HG02623 (cell line): ENCODE data around the gene SLC35D3.
"Not testable (repeated sequence)": the region's sequence is repeated elsewhere in the genome, so short reads cannot be mapped to it uniquely, and the experiment has no call there.

Experiments
- ATAC-seq: cut with Tn5 transposase; IDR thresholded peaks from one replicate; pipeline ENCODE4 v1.9.1; 2021; ENCODE audit warnings: moderate library complexity; ENCODE audit not compliant: unreplicated experiment

Gene SLC35D3

DNA sequence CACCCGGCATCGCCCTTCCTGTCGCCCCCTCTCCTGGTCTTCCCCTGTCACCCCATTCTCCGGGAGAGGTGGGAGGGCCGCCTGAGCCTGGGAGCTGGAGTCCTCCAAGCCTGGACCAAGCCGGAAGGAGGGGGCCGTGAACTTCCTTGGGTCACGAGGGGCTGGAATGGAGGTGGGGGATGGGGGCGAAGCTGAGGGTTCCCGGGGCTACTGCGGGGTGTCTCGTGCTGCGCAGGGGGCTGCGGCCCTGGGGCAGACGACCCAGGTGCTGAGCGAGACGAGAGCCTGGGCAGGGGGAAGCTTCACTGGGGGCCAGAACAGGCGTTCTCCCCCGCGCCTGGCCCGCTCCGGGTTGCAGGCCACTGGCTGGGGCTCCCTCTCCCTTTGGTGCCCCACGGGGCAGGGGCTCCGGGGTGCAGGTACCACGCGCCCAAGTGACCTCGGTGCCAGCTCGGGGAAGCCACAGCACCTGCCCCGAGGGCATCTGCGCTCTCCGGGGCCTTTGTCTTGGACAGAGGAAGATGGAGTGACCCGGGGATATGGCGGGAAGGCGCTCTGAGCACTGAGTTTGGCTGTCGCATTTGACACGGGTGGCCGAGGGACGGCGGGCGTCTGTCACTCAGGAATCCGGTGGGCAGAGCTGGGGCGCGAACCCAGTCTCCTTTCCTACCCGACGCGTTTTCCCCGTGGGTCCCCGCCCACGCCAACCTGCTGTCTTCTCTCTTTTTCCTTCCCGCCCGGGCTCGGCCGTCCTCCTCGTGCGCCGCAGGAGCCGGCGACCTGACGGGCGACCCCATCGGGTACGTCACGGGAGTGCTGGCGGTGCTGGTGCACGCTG is 1.2 kb downstream of the SLC35D3 start:
- no peak for ATAC-seq

DNA sequence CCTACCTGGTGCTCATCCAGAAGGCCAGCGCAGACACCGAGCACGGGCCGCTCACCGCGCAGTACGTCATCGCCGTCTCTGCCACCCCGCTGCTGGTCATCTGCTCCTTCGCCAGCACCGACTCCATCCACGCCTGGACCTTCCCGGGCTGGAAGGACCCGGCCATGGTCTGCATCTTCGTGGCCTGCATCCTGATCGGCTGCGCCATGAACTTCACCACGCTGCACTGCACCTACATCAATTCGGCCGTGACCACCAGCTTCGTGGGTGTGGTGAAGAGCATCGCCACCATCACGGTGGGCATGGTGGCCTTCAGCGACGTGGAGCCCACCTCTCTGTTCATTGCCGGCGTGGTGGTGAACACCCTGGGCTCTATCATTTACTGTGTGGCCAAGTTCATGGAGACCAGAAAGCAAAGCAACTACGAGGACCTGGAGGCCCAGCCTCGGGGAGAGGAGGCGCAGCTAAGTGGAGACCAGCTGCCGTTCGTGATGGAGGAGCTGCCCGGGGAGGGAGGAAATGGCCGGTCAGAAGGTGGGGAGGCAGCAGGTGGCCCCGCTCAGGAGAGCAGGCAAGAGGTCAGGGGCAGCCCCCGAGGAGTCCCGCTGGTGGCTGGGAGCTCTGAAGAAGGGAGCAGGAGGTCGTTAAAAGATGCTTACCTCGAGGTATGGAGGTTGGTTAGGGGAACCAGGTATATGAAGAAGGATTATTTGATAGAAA is 2.0 kb downstream of the SLC35D3 start:
- no peak for ATAC-seq

DNA sequence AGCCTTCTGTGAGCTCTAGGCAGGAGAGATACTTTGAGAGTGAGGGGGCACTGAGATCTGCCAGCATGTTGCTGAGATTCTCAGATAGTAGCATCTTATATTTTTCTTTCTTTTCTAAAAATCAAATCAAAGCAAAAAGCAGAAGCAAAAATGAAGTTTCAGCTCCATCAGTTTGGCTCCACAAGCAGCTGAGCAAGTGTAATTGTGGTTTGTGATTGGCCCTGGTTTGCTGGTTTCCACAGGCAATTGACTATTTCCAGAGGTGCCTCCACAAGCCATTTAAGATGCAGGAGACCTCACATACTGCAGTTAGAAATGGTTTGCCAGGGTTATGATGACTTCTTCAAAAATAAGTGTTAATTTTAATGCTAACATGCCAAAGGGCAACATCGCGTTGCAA is 4.3 kb downstream of the SLC35D3 start:
- no peak for ATAC-seq

DNA sequence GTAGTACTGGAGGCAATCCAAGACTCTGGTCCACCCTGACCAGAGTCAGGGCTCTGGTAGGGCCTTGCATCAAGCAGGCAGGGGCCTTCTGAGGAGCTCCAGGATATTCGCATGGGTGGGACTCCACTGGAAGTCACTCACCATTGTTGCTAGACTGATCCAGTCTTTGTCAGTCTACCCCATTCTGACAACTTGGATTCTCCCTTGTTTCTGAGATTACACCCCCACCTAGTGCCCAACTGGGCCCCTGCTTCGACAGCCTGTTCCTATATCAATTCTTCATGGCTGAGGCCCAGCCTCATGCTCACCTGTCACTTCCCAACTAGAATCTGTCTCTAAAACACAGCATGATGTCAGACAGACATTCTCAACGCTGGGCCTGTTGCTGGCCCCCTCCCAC is 5.2 kb downstream of the SLC35D3 start:
- ATAC-seq: no peak

DNA sequence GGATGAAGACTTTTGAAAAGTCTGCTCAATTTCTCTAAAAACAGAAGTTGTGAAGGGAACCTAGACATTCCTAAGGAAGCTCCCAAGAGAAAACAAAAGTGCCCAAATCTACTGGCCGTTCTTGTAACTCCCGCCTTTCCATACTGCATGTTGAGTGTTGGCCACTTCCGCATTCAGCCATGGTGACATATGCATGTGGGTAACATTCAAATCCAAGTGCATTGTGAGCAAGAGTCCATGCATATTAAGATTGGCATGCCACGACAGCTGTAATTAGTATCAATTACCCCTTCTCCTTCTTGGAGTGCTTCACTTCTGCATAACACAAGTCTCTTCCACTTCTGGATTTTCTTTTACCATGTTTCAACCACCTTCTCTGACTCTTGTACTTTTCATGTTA is 8.4 kb downstream of the SLC35D3 start:
- ATAC-seq: no peak

DNA sequence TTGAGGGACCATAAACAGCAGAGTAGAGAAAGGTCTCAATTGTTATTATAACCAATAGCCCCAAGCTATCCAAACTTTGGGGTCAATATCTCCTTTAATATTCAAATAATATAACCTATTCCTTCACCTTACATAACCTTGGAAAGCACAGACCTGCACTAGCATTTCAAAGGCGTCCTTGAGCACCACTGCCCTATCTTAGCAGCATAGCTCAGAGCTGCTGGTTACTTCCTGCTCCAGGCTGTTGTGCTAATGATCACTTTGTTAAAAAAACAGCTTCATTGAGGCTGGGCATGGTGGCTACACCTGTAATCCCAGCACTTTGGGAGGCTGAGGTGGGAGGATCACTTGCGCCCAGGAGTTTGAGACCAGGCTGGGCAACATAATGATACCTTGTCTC is 10.5 kb downstream of the SLC35D3 start:
- ATAC-seq: no peak

DNA sequence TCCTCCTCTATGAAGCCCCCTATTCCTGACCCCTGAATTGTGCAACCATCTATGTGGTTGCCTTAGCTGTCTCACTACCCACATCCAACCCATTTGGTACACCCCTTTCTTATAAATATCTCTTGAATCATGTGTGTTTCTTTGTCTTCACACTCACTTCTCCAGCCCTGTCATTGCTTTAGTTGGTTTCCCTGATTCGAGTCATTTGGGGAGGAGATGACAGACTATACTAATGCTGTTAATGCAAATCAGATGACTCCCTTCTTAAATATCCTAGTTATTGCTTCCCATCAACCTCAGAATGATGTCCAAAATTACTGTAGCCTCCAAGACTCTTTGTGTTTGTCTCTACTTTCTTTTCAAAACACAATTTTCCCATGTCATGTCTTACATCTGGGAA is 23.0 kb downstream of the SLC35D3 start:
- no peak for ATAC-seq

DNA sequence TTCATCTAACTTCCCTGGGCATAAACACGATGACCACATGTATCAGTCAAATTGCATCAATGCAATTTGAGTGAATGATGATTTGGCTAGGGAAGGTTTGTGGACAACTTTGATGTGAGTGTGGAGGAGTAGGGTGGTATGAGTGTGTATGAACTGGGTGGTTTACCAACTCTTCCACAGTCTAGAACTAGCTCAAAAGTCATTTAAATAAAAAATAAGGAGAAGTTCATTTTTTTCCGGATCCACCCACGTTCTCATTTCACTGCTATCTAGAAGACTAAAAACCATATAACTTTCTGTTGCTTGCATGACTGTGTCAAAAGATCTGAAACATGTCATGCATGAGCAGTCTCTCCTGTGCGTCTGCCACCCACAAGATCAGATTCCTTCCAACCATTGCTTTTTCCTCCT is 23.6 kb downstream of the SLC35D3 start:
- ATAC-seq: no peak

DNA sequence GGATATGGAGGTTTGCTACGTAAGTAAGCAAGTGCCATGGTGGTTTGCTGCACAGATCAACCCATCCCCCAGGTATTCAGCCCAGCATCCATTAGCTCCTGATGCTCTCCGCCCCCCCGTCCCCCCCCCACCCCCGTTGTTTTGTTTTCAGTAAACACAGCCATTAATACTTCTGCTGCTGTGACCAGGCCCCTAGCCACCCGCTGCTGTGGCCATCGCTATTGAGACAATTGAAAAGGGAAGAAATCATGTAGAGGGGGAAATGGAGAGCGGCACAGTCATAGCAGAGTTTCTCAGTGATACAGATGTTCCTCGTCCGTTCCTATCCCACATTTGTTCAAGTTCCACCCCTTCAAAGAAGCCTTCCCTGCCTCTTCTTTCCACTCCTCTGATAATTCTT is 24.9 kb downstream of the SLC35D3 start:
- ATAC-seq: no peak

DNA sequence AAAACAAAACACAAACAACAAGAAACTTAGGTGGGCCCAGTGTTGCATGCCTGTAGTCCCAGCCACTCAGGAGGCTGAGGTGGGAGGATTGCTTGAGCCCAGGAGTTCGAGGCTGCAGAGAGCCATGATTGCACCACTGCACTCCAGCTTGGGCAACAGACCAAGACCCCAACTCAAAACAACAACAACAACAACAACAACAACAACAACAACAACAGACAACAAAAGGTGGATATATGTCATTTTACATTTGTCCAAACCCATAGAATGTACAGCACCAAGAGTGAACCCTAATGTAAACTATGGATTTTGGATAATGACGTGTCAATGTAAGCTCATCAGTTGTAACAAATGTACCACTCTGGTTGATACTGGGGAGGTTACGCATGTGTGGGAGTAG is 27.9 kb downstream of the SLC35D3 start:
- not testable (repeated sequence) for ATAC-seq

DNA sequence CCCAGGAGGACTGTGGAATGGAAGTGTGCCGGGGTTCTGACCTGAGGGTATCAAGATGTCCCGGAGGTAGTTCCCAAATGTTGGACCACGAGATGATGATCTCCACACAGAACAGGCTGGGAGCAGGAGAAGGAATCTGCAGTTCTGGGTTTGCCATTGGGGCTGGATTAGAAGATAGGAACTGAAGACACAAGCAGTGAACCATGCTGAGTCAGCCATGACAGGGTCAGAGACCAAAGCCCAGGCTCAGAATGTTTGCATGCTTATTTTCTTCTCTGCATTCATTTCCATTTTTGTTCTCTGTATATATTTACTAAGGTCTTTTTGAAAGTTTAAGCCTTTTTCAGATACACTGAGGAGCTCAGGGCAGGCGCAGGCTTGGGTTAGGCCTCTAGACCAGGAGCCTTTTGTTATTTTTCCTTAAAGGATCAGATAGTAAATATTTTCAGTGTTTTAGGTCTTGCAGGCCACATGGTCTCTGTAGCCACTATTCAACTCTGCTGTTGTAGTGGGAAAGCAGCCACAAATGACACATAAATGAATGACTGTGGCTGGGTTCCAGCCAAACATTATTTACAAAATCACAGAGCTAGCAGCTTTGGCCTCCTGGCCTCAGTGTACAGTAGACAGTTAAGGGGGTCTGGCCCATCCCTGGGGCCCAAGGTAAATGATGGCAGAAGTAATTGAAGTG is 28.5 kb downstream of the SLC35D3 start:
- no peak for ATAC-seq

DNA sequence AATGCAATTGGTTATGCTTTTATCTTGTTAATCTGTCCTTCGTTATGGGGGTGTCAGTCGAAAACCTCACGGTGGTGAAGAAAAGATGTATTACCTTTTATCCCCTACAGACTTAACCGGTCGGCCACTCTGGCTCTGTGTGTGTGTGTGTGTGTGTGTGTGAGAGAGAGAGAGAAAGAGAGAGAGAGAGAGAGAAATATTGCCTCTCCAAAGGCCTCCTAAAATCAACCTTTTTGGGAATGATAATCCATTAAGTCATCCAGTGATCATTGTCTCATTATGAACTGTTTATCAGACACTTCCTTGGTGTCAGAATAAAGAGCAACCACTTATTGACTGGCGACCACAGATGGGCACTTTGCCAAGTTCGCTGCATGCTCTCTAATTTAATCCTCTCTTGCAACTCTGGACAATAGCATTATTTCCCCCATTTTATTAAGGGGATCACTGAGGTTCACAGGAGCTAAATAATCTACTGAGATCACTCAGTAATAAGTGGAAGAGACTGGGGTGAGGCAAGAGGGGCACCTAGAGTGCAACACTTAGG is 30.7 kb downstream of the SLC35D3 start:
- ATAC-seq: no peak

DNA sequence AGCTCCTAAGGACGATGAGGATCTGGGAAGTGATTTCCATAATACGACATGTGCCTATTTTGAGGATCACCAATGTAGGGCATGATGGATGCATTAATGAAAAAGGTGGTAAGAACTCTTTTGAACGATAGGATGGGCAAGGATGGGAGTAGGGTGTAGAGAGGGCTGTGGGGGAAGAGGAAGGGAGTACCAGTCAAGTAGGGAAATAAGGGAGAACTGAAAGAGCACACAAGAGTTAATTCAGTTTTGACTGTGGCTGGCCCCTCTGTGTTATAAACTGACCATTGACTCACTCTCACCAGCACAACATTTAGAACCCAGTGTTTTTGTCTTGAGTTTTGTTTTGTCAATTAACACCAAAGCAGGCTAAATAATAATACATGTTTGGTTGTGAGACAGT is 33.0 kb downstream of the SLC35D3 start:
- ATAC-seq: no peak

DNA sequence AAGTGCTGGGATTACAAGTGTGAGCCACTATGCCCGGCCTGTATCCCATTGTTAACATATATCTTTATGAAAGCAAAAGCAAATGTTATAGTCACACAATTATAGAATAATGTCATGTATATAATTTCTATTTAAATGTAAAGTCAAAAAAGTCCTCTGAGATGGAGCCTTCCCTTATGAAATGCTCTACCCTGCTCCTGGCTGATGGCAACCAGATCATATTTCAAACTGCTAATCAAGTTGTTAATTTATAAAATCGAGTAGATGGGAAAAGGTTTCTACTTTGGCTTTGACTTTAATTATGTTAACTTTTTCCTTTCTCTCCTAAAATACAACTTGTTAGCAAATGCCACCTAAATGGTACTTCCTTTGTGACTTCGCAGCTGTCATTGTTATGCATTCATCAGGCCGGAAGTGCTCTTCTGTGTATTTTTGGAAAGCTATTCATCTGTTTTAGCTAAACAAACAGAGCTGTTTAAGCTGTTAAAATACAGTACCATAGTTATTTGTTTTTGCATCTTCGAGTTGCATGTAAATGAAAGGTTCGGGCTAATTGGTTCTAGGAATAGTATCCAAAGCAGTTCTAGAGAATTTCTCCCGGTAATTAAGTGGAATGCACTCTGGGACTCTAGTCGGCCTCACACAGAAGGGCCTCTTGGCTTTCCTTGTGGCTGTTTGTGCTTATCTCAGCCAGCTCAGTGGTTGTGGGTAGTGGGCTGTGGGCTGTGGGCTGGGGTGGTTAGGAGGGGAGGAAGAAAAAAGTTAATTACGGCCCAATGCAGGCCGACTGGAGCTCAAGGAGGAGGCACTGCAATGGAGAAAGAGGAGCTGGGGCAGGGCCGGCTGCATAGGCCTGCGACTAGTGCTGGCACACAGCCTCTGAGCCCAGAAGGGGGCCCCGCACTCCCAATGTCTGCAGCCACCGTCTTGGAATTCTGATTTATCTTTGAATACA is 34.8 kb downstream of the SLC35D3 start:
- ATAC-seq: no peak

DNA sequence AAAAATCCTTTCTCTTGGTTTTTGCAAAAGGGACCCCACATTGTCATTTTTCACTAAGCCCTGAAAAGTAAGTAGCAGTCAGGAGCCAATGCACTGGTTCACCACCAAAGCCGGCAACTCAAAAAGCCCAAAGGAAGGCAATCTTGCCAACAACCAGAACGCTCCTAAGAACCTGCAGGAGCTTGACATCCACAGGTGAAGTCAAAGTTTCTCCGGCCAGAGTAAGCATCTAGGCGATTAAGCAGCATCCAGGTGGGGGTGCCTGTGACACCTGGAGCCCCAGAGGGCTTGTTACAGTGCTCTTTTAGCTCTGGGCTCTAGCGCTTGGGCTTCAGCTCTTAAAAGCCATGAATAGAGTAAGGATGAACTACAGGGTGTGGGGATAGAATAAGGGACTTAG is 36.1 kb downstream of the SLC35D3 start:
- no peak for ATAC-seq

DNA sequence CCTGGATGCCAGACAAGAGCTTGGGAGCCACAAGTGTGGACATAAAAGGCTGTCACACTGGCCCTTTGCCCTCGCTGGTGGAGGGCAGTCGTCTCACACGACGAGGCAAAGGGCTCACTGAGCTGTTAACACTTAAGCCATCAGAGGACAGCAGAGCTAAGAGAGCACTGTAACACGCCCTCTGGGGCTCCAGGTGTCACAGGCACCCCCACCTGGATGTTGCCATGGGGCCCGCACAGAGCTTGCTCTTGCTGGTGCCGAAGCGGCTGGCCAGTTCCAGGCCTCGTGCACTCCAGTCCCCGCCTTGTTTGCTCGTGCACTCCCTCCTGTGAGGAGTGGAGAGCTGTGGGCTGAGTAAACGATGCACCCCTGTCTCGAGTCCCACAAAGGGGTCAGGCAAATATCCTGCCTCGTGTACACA is 37.4 kb downstream of the SLC35D3 start:
- no peak for ATAC-seq

DNA sequence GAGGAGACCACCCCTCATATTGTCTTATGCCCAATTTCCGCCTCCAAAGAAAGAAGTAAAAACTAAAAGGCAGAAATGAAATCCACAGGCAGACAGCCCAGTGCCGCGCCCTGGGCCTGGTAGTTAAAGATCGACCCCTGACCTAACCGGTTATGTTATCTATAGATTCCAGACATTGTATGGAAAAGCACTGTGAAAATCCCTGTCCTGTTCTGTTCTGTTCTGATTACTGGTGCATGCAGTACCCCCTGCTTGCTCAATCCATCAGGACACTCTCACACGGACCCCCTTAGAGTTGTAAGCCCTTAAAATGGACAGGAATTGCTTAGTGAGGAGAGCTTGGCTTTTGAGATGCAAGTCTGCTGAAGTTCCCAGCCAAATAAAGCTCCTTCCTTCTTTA is 37.8 kb downstream of the SLC35D3 start:
- ATAC-seq: not testable (repeated sequence)

DNA sequence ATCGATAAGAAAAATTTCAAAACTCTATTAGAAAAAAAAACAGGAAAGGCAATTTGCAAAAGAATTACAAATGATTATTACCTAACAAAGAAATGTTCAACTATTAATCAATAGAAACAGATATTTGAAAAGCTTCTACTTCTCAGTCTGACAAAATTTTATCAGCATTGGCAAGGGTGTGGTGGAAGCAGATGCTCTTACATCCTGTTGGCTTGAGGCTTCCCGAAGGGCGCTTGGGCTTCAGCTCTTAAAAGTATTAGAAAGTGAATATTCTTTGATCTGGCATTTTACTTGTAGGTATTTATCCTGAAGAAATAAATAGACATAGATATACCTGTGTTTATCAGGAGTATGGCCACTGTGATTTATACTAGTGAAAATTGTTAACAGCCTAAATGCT is 38.7 kb downstream of the SLC35D3 start:
- ATAC-seq: no peak

DNA sequence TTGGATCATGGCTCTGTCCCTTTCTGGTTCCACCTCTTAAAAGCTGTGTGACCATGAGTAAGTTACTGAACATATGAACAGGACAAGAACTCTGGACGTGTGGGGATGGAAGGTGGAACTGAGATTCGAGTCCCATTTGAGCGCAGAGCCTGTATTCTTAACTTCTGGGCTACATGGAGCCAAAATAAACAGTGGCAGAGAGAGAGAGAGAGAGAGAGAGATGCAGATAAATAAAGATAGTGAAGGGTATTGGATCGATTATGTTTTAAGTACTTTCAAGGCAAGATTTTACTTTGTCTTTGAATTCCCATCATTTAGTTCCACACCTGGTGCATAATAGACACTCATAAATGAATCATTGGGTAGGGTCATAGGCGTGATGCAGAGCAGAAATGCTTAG is 39.7 kb downstream of the SLC35D3 start:
- no peak for ATAC-seq

DNA sequence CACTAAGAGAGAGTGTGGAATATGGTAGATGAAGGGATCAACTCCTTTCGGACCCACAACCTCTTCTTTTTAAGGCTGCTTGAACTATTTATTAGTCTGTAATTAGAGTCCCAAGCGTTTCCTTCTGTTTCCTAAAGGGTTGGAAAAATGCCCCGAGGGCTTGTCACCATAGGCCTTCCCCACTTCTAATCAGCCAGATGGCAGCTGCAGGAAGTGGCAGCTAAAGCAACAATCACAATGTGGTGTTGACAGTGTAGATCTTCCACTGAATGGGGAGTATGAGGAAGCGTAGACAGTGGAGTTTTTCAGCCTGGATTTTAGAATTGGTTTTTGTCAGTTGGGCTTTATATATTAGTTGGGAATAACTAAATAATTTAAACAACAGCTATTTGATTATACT is 40.6 kb downstream of the SLC35D3 start:
- no peak for ATAC-seq
